OCI-LY1 (cell line): ENCODE data around the gene ERBB4.

Experiments used
- H2AFZ ChIP-seq: fragments of 200-600 bp; sonication (generic), shearing (Covaris generic); 2 replicates; pipeline ENCODE4 v1.6.0; 2014; ENCODE audit warnings: antibody characterized with exemption, mild to moderate bottlenecking, low read length
- H3F3A ChIP-seq: fragments of 200-600 bp; sonication (generic), shearing (Covaris generic); 2 replicates; pipeline ENCODE4 v1.6.0; 2014; ENCODE audit warnings: mild to moderate bottlenecking, antibody characterized with exemption, low read length, moderate library complexity; ENCODE audit not compliant: insufficient read depth
- H3K27ac ChIP-seq: fragments of 200-600 bp; sonication (generic); 2 replicates; pipeline ENCODE4 v1.5.1; 2014; ENCODE audit warnings: low read length, mixed run types, mild to moderate bottlenecking, low read depth; ENCODE audit not compliant: poor library complexity, severe bottlenecking
- H3K27me3 ChIP-seq: fragments of 200-600 bp; sonication (generic); 2 replicates; pipeline ENCODE4 v1.6.0; 2014; ENCODE audit warnings: antibody characterized with exemption, mild to moderate bottlenecking, low read length, moderate library complexity; ENCODE audit not compliant: insufficient read depth
- H3K36me3 ChIP-seq: fragments of 200-600 bp; sonication (generic); 2 replicates; pipeline ENCODE4 v1.6.1; 2014; ENCODE audit warnings: mild to moderate bottlenecking, antibody characterized with exemption, low read length, moderate library complexity, mixed read lengths; ENCODE audit not compliant: insufficient read depth
- H3K4me1 ChIP-seq: fragments of 200-600 bp; sonication (generic); 2 replicates; pipeline ENCODE4 v1.5.1; 2014; ENCODE audit warnings: mild to moderate bottlenecking, low read length, moderate library complexity; ENCODE audit not compliant: insufficient read depth, severe bottlenecking
- H3K4me2 ChIP-seq: fragments of 200-600 bp; sonication (generic), shearing (Covaris generic); 2 replicates; pipeline ENCODE4 v1.6.1; 2014; ENCODE audit warnings: low read length
- H3K4me3 ChIP-seq: fragments of 200-600 bp; sonication (generic); 2 replicates; pipeline ENCODE4 v1.5.1; 2014; ENCODE audit warnings: low read length, low read depth, mild to moderate bottlenecking, mixed read lengths; ENCODE audit not compliant: poor library complexity, severe bottlenecking
- H3K79me2 ChIP-seq: fragments of 200-600 bp; shearing (Covaris generic); 2 replicates; pipeline ENCODE4 v1.6.1; 2016; ENCODE audit warnings: mixed run types, low read length, mixed read lengths; ENCODE audit not compliant: insufficient read depth
- H3K9ac ChIP-seq: fragments of 200-600 bp; sonication (generic), shearing (Covaris generic); 2 replicates; pipeline ENCODE4 v1.6.1; 2014; ENCODE audit warnings: mild to moderate bottlenecking, low read length, mixed read lengths
- H3K9me2 ChIP-seq: fragments of 200-600 bp; sonication (generic), shearing (Covaris generic); 2 replicates; pipeline ENCODE4 v1.6.1; 2014; ENCODE audit warnings: low read depth, mild to moderate bottlenecking, low read length, mixed read lengths
- H3K9me3 ChIP-seq: fragments of 200-600 bp; shearing (Covaris generic); 2 replicates; pipeline ENCODE4 v1.6.1; 2014; ENCODE audit warnings: low read length, mixed read lengths
- H4K20me1 ChIP-seq: fragments of 200-600 bp; sonication (generic), shearing (Covaris generic); 2 replicates; pipeline ENCODE4 v1.6.0; 2016; ENCODE audit warnings: mild to moderate bottlenecking, low read length; ENCODE audit not compliant: insufficient read depth
- CTCF ChIP-seq: fragments of 200-600 bp; sonication (generic), shearing (Covaris generic); IDR thresholded peaks from 2 replicates; pipeline ENCODE4 v1.5.1; 2017; ENCODE audit warnings: mild to moderate bottlenecking, antibody characterized with exemption, low read length, moderate library complexity, mixed read lengths
- EZH2 ChIP-seq: fragments of 200-600 bp; sonication (generic), shearing (Covaris generic); IDR thresholded peaks from 2 replicates; pipeline ENCODE4 v1.8.0; 2017; ENCODE audit warnings: borderline replicate concordance, mixed run types, mild to moderate bottlenecking, antibody characterized with exemption, low read length, moderate library complexity, mixed read lengths

The ERBB4 gene

GRCh38 chr2:211487733-211488132 is 1050.9 kb downstream of the ERBB4 start:
- H3K36me3 ChIP-seq, result no peaks in the 10 kb centered on the region
- H3F3A ChIP-seq, result no peaks in the 10 kb centered on the region
- H3K4me3 ChIP-seq, result no peak overlapping the region
- H3K4me2 ChIP-seq, result no peak overlapping the region
- no peaks in the 10 kb centered on the region for H3K79me2 ChIP-seq
- no peak overlapping the region for H3K27ac ChIP-seq
- H3K27me3 ChIP-seq, result no peaks in the 10 kb centered on the region
- no peak overlapping the region for H2AFZ ChIP-seq
- H3K4me1 ChIP-seq, result no peaks in the 10 kb centered on the region
- H4K20me1 ChIP-seq, result no peaks in the 10 kb centered on the region
- no peaks in the 10 kb centered on the region for H3K9me3 ChIP-seq
- TF ChIP-seq CTCF (no peak), EZH2 (no peak)
- H3K9me2 ChIP-seq, result no peaks in the 10 kb centered on the region
- H3K9ac ChIP-seq, result no peak overlapping the region

- Histone ChIP-seq H3K9me3 (no peaks in the 10 kb centered on the region), H3K36me3 (no peaks in the 10 kb centered on the region)
Measured at GRCh38 chr2:211479536-211480150, 1059.0 kb downstream of the ERBB4 start.

GRCh38 chr2:211477537-211478275 is 1060.9 kb downstream of the ERBB4 start:
- Histone ChIP-seq H3K4me2 (no peak overlapping the region), H3K9ac (no peak overlapping the region), H3K9me2 (no peaks in the 10 kb centered on the region), H3F3A (no peaks in the 10 kb centered on the region), H2AFZ (no peak overlapping the region), H3K79me2 (no peaks in the 10 kb centered on the region), H3K4me3 (no peak overlapping the region), H3K9me3 (no peaks in the 10 kb centered on the region), H3K36me3 (no peaks in the 10 kb centered on the region), H3K27ac (no peak overlapping the region), H3K4me1 (no peaks in the 10 kb centered on the region), H3K27me3 (no peaks in the 10 kb centered on the region), H4K20me1 (no peaks in the 10 kb centered on the region)
- TF ChIP-seq CTCF (no peak), EZH2 (no peak)

More at GRCh38 chr2:211479536-211480150, 1059.0 kb downstream of the ERBB4 start:
- Histone ChIP-seq H3K79me2 (no peaks in the 10 kb centered on the region), H2AFZ (no peak overlapping the region), H3K9ac (no peak overlapping the region), H3K4me1 (no peaks in the 10 kb centered on the region), H3K4me3 (no peak overlapping the region), H3K4me2 (no peak overlapping the region), H3K9me2 (no peaks in the 10 kb centered on the region), H3K27me3 (no peaks in the 10 kb centered on the region), H3K27ac (no peak overlapping the region), H3F3A (no peaks in the 10 kb centered on the region), H4K20me1 (no peaks in the 10 kb centered on the region)
- TF ChIP-seq CTCF (no peak), EZH2 (no peak)
